ENCODE measurements around the gene USP33.

The USP33 gene

GRCh38 chr1:77744576-77744975 lies 15.1 kb downstream of the USP33 start:
- Histone ChIP-seq H3K27ac (ENCODE audit: low read depth, low read length) (no peak overlapping the region), H2AFZ (ENCODE audit: low read depth, low read length, severe bottlenecking) (no peak overlapping the region), H3K79me2 (ENCODE audit: insufficient read depth, low read length) (peaks cover 43% of the 10 kb centered on the region), H3F3A (ENCODE audit: insufficient read depth) (no peaks in the 10 kb centered on the region), H3K9me2 (replicated peaks; ENCODE audit: insufficient read depth, low read length) (no peaks in the 10 kb centered on the region), H3K27me3 (ENCODE audit: low read length) (no peaks in the 10 kb centered on the region), H3K9me3 (ENCODE audit: insufficient read depth, low read length) (no peaks in the 10 kb centered on the region), H3K4me3 (ENCODE audit: insufficient read depth, low read length, poor library complexity, severe bottlenecking) (no peak overlapping the region), H3K9ac (ENCODE audit: low read length) (no peak overlapping the region), H3K4me2 (ENCODE audit: low read depth, low read length, poor library complexity, severe bottlenecking) (no peak overlapping the region), H3K36me3 (ENCODE audit: low read length) (peaks cover 4% of the 10 kb centered on the region; the same call in 1 of the 2 replicates), H4K20me1 (ENCODE audit: low read depth, low read length) (peaks cover 5% of the 10 kb centered on the region; the same call in 1 of the 2 replicates)
- TF ChIP-seq CTCF (IDR thresholded peaks at IDR 0.05; ENCODE audit: insufficient read depth, low read length, poor library complexity, severe bottlenecking) (no peak), EZH2phosphoT487 (conservative IDR thresholded peaks at IDR 0.05; ENCODE audit: low read length) (no peak)

GRCh38 chr1:77742011-77742555 lies 17.6 kb downstream of the USP33 start:
- Histone ChIP-seq H3K9me3 (ENCODE audit: insufficient read depth, low read length) (no peaks in the 10 kb centered on the region), H3K27ac (ENCODE audit: low read depth, low read length) (no peak overlapping the region), H3K36me3 (ENCODE audit: low read length) (peaks cover 10% of the 10 kb centered on the region; the same call in 1 of the 2 replicates), H3K79me2 (ENCODE audit: insufficient read depth, low read length) (peaks cover 24% of the 10 kb centered on the region), H3K9ac (ENCODE audit: low read length) (no peak overlapping the region), H2AFZ (ENCODE audit: low read depth, low read length, severe bottlenecking) (no peak overlapping the region), H3K4me2 (ENCODE audit: low read depth, low read length, poor library complexity, severe bottlenecking) (no peak overlapping the region), H4K20me1 (ENCODE audit: low read depth, low read length) (peaks cover 5% of the 10 kb centered on the region; the same call in 1 of the 2 replicates), H3F3A (ENCODE audit: insufficient read depth) (no peaks in the 10 kb centered on the region), H3K9me2 (replicated peaks; ENCODE audit: insufficient read depth, low read length) (no peaks in the 10 kb centered on the region), H3K27me3 (ENCODE audit: low read length) (no peaks in the 10 kb centered on the region), H3K4me3 (ENCODE audit: insufficient read depth, low read length, poor library complexity, severe bottlenecking) (no peak overlapping the region)
- TF ChIP-seq CTCF (IDR thresholded peaks at IDR 0.05; ENCODE audit: insufficient read depth, low read length, poor library complexity, severe bottlenecking) (no peak), EZH2phosphoT487 (conservative IDR thresholded peaks at IDR 0.05; ENCODE audit: low read length) (no peak)

- H4K20me1 ChIP-seq (ENCODE audit: low read depth, low read length) = peaks cover 5% of the 10 kb centered on the region; the same call in 1 of the 2 replicates
These were observed 18.3 kb downstream of the USP33 start for GRCh38 chr1:77741316-77741715.

More at GRCh38 chr1:77741316-77741715, 18.3 kb downstream of the USP33 start:
- H3K36me3 ChIP-seq (ENCODE audit: low read length) = peaks cover 10% of the 10 kb centered on the region; the same call in 1 of the 2 replicates
- no peaks in the 10 kb centered on the region for H3K9me3 ChIP-seq (ENCODE audit: insufficient read depth, low read length)
- no peak overlapping the region for H3K27ac ChIP-seq (ENCODE audit: low read depth, low read length)
- H3F3A ChIP-seq (ENCODE audit: insufficient read depth) = no peaks in the 10 kb centered on the region
- TF ChIP-seq CTCF (IDR thresholded peaks at IDR 0.05; ENCODE audit: insufficient read depth, low read length, poor library complexity, severe bottlenecking) (no peak), EZH2phosphoT487 (conservative IDR thresholded peaks at IDR 0.05; ENCODE audit: low read length) (no peak)
- no peak overlapping the region for H3K4me2 ChIP-seq (ENCODE audit: low read depth, low read length, poor library complexity, severe bottlenecking)
- no peaks in the 10 kb centered on the region for H3K9me2 ChIP-seq (replicated peaks; ENCODE audit: insufficient read depth, low read length)
- H3K4me3 ChIP-seq (ENCODE audit: insufficient read depth, low read length, poor library complexity, severe bottlenecking) = no peak overlapping the region
- no peak overlapping the region for H3K9ac ChIP-seq (ENCODE audit: low read length)
- no peaks in the 10 kb centered on the region for H3K27me3 ChIP-seq (ENCODE audit: low read length)
- peaks cover 19% of the 10 kb centered on the region for H3K79me2 ChIP-seq (ENCODE audit: insufficient read depth, low read length)
- no peak overlapping the region for H2AFZ ChIP-seq (ENCODE audit: low read depth, low read length, severe bottlenecking)
